ENCODE data around the gene PKD1L1. TPM values are rescaled to one million over a fixed set of nuclear protein-coding genes. Genes with fewer than 3 reads are reported as not detected.

Gene PKD1L1
- total RNA-seq, 4 donors from 2014 or later = 0.11 to 2.6 TPM; not detected in 2

- Histone ChIP-seq H3K4me3 (no peak overlapping the region), H3K36me3 (no peaks in the 10 kb centered on the region), H3K9me3 (no peaks in the 10 kb centered on the region), H3K27me3 (no peaks in the 10 kb centered on the region), H3K27ac (no peak overlapping the region), H3K4me1 (no peaks in the 10 kb centered on the region)
- WGBS = 71% methylated on average over 9 of the region's 10 CpGs
- TF ChIP-seq CTCF (IDR thresholded peaks at IDR 0.05) = no peak
- no peak for TF ChIP-seq POLR2A (IDR thresholded peaks at IDR 0.05)
- no peak for DNase-seq (ENCODE audit: low spot score in 2 of 2)
These were observed 62.8 kb downstream of the PKD1L1 start for GRCh38 chr7:47885309-47885986.

GRCh38 chr7:47884675-47885074, 63.6 kb downstream of the PKD1L1 start:
- WGBS = 39% methylated on average over 2 of the region's 2 CpGs
- Histone ChIP-seq H3K27me3 (no peaks in the 10 kb centered on the region), H3K9me3 (no peaks in the 10 kb centered on the region), H3K27ac (no peak overlapping the region), H3K36me3 (no peaks in the 10 kb centered on the region), H3K4me1 (no peaks in the 10 kb centered on the region), H3K4me3 (no peak overlapping the region)
- TF ChIP-seq POLR2AphosphoS5 (IDR thresholded peaks at IDR 0.05) = no peak
- TF ChIP-seq EP300 (IDR thresholded peaks at IDR 0.05) = no peak
- TF ChIP-seq POLR2A (IDR thresholded peaks at IDR 0.05) = no peak
- TF ChIP-seq CTCF (IDR thresholded peaks at IDR 0.05) = no peak
- no peak for DNase-seq (ENCODE audit: low spot score in 2 of 2)

- TF ChIP-seq POLR2AphosphoS5 (IDR thresholded peaks at IDR 0.05) = no peak
- no peak for TF ChIP-seq POLR2A (IDR thresholded peaks at IDR 0.05)
- TF ChIP-seq CTCF (IDR thresholded peaks at IDR 0.05) = no peak
- TF ChIP-seq EP300 (IDR thresholded peaks at IDR 0.05) = no peak
- 85% methylated on average over 3 of the region's 3 CpGs for WGBS
- DNase-seq (ENCODE audit: low spot score in 2 of 2) = no peak
- Histone ChIP-seq H3K27ac (no peak overlapping the region), H3K36me3 (no peaks in the 10 kb centered on the region), H3K4me3 (no peak overlapping the region), H3K9me3 (no peaks in the 10 kb centered on the region), H3K27me3 (no peaks in the 10 kb centered on the region), H3K4me1 (no peaks in the 10 kb centered on the region)
These were observed 65.6 kb downstream of the PKD1L1 start for GRCh38 chr7:47882635-47883034.

GRCh38 chr7:47881256-47881655, 67.0 kb downstream of the PKD1L1 start:
- H3K4me3 ChIP-seq = no peak overlapping the region
- no peak overlapping the region for H3K27ac ChIP-seq
- DNase-seq (ENCODE audit: low spot score in 2 of 2) = no peak
- no peaks in the 10 kb centered on the region for H3K27me3 ChIP-seq
- H3K36me3 ChIP-seq = no peaks in the 10 kb centered on the region
- H3K9me3 ChIP-seq = no peaks in the 10 kb centered on the region
- TF ChIP-seq POLR2A (IDR thresholded peaks at IDR 0.05) = no peak
- TF ChIP-seq CTCF (IDR thresholded peaks at IDR 0.05) = no peak
- TF ChIP-seq POLR2AphosphoS5 (IDR thresholded peaks at IDR 0.05) = no peak
- no peak for TF ChIP-seq EP300 (IDR thresholded peaks at IDR 0.05)
- no peaks in the 10 kb centered on the region for H3K4me1 ChIP-seq
- 87% methylated on average over 4 of the region's 4 CpGs for WGBS

GRCh38 chr7:47878662-47879061, 69.6 kb downstream of the PKD1L1 start:
- Histone ChIP-seq H3K27ac (no peak overlapping the region), H3K4me1 (no peaks in the 10 kb centered on the region), H3K27me3 (no peaks in the 10 kb centered on the region), H3K9me3 (no peaks in the 10 kb centered on the region), H3K36me3 (no peaks in the 10 kb centered on the region), H3K4me3 (no peak overlapping the region)
- TF ChIP-seq POLR2AphosphoS5 (IDR thresholded peaks at IDR 0.05) (no peak), EP300 (IDR thresholded peaks at IDR 0.05) (no peak), POLR2A (IDR thresholded peaks at IDR 0.05) (no peak), CTCF (IDR thresholded peaks at IDR 0.05) (no peak)
- no peak for DNase-seq (ENCODE audit: low spot score in 2 of 2)
- WGBS = 89% methylated on average over 4 of the region's 4 CpGs

Measured in suprapubic skin (tissue), 4 donors.